ENCODE data around the gene TCHH.

The TCHH gene

DNA sequence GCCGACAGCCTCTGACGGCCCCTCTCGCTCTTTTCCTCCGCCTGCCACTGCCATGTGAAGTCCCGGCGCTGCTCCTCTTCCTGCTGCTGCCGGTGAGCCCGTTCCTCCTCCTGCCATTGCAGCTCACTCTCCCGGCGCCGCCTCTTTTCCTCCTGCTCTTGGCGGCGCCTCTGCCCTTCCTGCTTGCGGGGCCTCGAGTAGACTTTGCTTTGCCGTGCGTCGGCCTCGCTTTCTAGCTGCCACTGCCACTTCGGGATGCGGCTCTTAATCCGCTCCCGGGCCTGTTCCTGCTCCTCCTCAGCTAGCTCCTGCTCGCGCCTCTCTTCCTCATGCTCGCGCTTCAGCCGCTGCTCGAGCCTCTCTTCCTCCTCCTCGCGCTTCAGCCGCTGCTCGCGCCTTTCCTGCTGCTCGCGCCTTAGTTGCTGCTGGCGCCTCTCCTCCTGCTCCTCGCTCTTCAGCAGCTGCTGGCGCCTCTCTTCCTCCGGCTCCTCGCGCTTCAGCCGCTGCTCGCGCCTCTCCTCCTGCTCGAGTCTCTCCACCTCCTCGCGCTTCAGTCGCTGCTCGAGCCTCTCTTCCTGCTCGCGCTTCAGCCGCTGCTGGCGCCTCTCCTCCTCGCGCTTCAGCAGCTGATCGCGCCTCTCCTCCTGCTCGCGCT lies 4.3 kb downstream of the TCHH start:
- peaks cover 23% of the 10 kb centered on the region for H3K9me3 ChIP-seq (ENCODE audit: low read length)
- H3K36me3 ChIP-seq (ENCODE audit: insufficient read depth, low read length) = no peaks in the 10 kb centered on the region
- peaks cover 79 to 95% of the 10 kb centered on the region in 2 donors for H3K27me3 ChIP-seq (ENCODE audit: control insufficient read depth in 1 of 2, insufficient read depth in 2 of 2, low read length in 2 of 2)
- no peak overlapping the region for H3K9ac ChIP-seq (ENCODE audit: low read length)
- H3K4me1 ChIP-seq (ENCODE audit: insufficient read depth, low read length) = peaks cover 30% of the 10 kb centered on the region
- peak overlapping the region; percentile 38 to 67 for H3K4me3 ChIP-seq (ENCODE audit: low read depth in 1 of 2, low read length in 2 of 2)
- no peak overlapping the region for H3K27ac ChIP-seq (ENCODE audit: low read depth, low read length)

DNA sequence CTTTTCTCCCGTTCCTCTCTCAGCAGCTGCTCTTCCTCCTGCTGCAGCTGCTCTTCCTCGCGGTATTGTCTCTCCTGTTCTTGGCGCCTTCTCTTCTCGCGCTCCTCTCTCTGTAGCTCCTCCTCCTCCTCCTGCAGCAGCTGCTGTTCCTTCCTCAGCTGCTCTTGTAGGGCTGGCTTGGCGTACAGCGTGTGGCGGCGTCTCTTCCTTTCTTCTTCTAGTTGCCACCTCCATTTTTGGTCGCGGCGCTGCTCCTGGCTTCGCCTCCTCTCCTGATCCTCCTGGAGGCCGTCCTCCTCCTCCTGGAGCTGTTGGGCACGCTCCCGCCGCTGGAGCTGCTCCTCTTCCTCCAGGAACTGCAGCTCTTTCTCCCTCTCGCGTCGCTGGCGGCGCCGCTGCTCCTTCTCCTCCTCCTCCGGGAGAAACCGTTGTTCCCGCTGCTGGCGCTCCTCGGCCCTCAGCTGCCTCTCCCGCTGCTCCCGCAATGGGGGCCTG lies 4.8 kb downstream of the TCHH start:
- H3K9me3 ChIP-seq (ENCODE audit: low read length) = peaks cover 23% of the 10 kb centered on the region
- no peak overlapping the region for H3K27ac ChIP-seq (ENCODE audit: low read depth, low read length)
- no peaks in the 10 kb centered on the region for H3K36me3 ChIP-seq (ENCODE audit: insufficient read depth, low read length)
- H3K9ac ChIP-seq (ENCODE audit: low read length) = no peak overlapping the region
- H3K4me1 ChIP-seq (ENCODE audit: insufficient read depth, low read length) = peaks cover 30% of the 10 kb centered on the region
- H3K4me3 ChIP-seq (ENCODE audit: low read depth in 1 of 2, low read length in 2 of 2) = peak overlapping the region; percentile 38 to 67
- H3K27me3 ChIP-seq (ENCODE audit: control insufficient read depth in 1 of 2, insufficient read depth in 2 of 2, low read length in 2 of 2) = peaks cover 79 to 99% of the 10 kb centered on the region in 2 donors

- H3K27me3 ChIP-seq (ENCODE audit: control insufficient read depth in 1 of 2, insufficient read depth in 2 of 2, low read length in 2 of 2) = peaks cover 79 to 99% of the 10 kb centered on the region in 2 donors
- no peak overlapping the region for H3K9ac ChIP-seq (ENCODE audit: low read length)
- H3K9me3 ChIP-seq (ENCODE audit: low read length) = peaks cover 23% of the 10 kb centered on the region
- H3K36me3 ChIP-seq (ENCODE audit: insufficient read depth, low read length) = no peaks in the 10 kb centered on the region
- H3K4me3 ChIP-seq (ENCODE audit: low read depth in 1 of 2, low read length in 2 of 2) = peak overlapping the region; percentile 38 to 67
- H3K27ac ChIP-seq (ENCODE audit: low read depth, low read length) = no peak overlapping the region
- H3K4me1 ChIP-seq (ENCODE audit: insufficient read depth, low read length) = peaks cover 30% of the 10 kb centered on the region
Observed at GRCh38 chr1:152109998-152110294, 5.3 kb downstream of the TCHH start.

DNA sequence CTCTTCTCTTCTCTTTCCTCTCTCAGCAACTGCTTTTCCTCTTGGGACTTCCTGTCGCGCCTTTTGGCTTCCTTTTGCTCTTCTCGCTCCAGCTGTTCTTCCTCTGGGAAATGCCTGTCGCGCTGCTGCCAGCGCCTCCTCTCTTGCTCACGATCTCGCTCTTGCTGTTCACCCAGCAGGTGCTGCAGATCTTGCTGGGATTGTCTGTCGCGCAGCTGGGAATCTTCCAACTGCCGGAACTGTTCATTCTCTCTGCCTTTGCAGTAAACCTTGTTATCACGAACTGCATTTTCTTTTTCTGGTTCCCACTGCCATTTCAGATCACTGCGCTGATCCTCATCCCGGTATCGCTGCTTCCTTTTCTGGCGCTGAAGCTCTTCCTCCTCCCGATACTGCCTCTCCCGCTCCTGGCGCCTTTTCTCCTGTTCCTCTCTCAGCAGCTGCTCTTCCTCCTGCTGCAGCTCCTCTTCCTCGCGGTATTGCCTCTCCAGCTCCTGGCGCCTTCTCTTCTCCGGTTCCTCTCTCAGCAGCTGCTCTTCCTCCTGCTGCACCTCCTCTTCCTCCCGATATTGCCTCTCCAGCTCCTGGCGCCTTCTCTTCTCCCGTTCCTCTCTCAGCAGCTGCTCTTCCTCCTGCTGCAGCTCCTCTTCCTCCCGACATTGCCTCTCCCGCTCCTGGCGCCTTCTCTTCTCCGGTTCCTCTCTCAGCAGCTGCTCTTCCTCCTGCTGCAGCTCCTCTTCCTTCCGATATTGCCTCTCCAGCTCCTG lies 5.8 kb downstream of the TCHH start:
- Histone ChIP-seq H3K4me3 (ENCODE audit: low read depth in 1 of 2, low read length in 2 of 2) (peak overlapping the region in 1 of 2 donors; percentile 67), H3K4me1 (ENCODE audit: insufficient read depth, low read length) (peaks cover 30% of the 10 kb centered on the region)

GRCh38 chr1:152108882-152109222 lies 6.4 kb downstream of the TCHH start:
- Histone ChIP-seq H3K4me1 (ENCODE audit: insufficient read depth, low read length) (peaks cover 30% of the 10 kb centered on the region), H3K4me3 (ENCODE audit: low read depth in 1 of 2, low read length in 2 of 2) (peak overlapping the region in 1 of 2 donors; percentile 67), H3K27me3 (ENCODE audit: control insufficient read depth in 1 of 2, insufficient read depth in 2 of 2, low read length in 2 of 2) (peaks cover 71 to 97% of the 10 kb centered on the region in 2 donors), H3K27ac (ENCODE audit: low read depth, low read length) (no peak overlapping the region), H3K36me3 (ENCODE audit: insufficient read depth, low read length) (no peaks in the 10 kb centered on the region), H3K9me3 (ENCODE audit: low read length) (peaks cover 23% of the 10 kb centered on the region), H3K9ac (ENCODE audit: low read length) (no peak overlapping the region)

More for the DNA sequence above, 5.8 kb downstream of the TCHH start:
- H3K9ac ChIP-seq (ENCODE audit: low read length) = no peak overlapping the region
- H3K27me3 ChIP-seq (ENCODE audit: control insufficient read depth in 1 of 2, insufficient read depth in 2 of 2, low read length in 2 of 2) = peaks cover 77 to 99% of the 10 kb centered on the region in 2 donors
- H3K9me3 ChIP-seq (ENCODE audit: low read length) = peaks cover 23% of the 10 kb centered on the region
- no peaks in the 10 kb centered on the region for H3K36me3 ChIP-seq (ENCODE audit: insufficient read depth, low read length)
- H3K27ac ChIP-seq (ENCODE audit: low read depth, low read length) = no peak overlapping the region

GRCh38 chr1:152107984-152108881 lies 7.0 kb downstream of the TCHH start:
- Histone ChIP-seq H3K27ac (ENCODE audit: low read depth, low read length) (no peak overlapping the region), H3K36me3 (ENCODE audit: insufficient read depth, low read length) (no peaks in the 10 kb centered on the region), H3K9ac (ENCODE audit: low read length) (no peak overlapping the region), H3K4me1 (ENCODE audit: insufficient read depth, low read length) (peaks cover 30% of the 10 kb centered on the region), H3K4me3 (ENCODE audit: low read depth in 1 of 2, low read length in 2 of 2) (peak overlapping the region in 1 of 2 donors; percentile 14), H3K27me3 (ENCODE audit: control insufficient read depth in 1 of 2, insufficient read depth in 2 of 2, low read length in 2 of 2) (peaks cover 65 to 97% of the 10 kb centered on the region in 2 donors), H3K9me3 (ENCODE audit: low read length) (peaks cover 23% of the 10 kb centered on the region)

- Histone ChIP-seq H3K27me3 (ENCODE audit: control insufficient read depth in 1 of 2, insufficient read depth in 2 of 2, low read length in 2 of 2) (peaks cover 56 to 91% of the 10 kb centered on the region in 2 donors), H3K4me3 (ENCODE audit: low read depth in 1 of 2, low read length in 2 of 2) (no peak overlapping the region), H3K36me3 (ENCODE audit: insufficient read depth, low read length) (no peaks in the 10 kb centered on the region), H3K27ac (ENCODE audit: low read depth, low read length) (no peak overlapping the region), H3K9me3 (ENCODE audit: low read length) (peaks cover 23% of the 10 kb centered on the region), H3K9ac (ENCODE audit: low read length) (no peak overlapping the region), H3K4me1 (ENCODE audit: insufficient read depth, low read length) (peaks cover 22% of the 10 kb centered on the region)
Observed at GRCh38 chr1:152107031-152107983, 7.9 kb downstream of the TCHH start.

DNA sequence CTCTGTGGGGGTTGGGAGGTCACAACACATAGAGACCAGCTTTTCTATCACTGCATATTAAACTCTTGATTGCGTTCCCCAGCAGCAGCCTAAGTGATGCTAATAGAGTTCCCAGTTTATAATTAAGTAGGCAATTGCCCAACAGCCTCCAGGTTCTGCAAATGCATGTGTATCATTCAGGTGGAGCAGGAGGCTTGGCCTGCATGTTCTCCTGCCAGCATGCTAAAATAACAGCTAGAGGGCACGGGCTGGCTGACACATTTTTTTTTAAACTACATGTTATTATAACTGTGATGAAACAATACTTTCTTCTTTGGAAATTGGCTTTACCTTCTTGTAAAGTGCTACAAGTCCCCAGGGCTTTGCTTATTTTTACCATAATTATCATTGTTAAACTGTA lies 10.4 kb downstream of the TCHH start:
- peaks cover 10% of the 10 kb centered on the region for H3K4me1 ChIP-seq (ENCODE audit: insufficient read depth, low read length)
- no peaks in the 10 kb centered on the region for H3K36me3 ChIP-seq (ENCODE audit: insufficient read depth, low read length)
- H3K9ac ChIP-seq (ENCODE audit: low read length) = no peak overlapping the region
- H3K9me3 ChIP-seq (ENCODE audit: low read length) = peaks cover 23% of the 10 kb centered on the region
- peaks cover 51 to 73% of the 10 kb centered on the region in 2 donors for H3K27me3 ChIP-seq (ENCODE audit: control insufficient read depth in 1 of 2, insufficient read depth in 2 of 2, low read length in 2 of 2)
- H3K27ac ChIP-seq (ENCODE audit: low read depth, low read length) = no peak overlapping the region
- no peak overlapping the region for H3K4me3 ChIP-seq (ENCODE audit: low read depth in 1 of 2, low read length in 2 of 2)

- no peak overlapping the region for H3K4me3 ChIP-seq (ENCODE audit: low read depth in 1 of 2, low read length in 2 of 2)
- no peaks in the 10 kb centered on the region for H3K9me3 ChIP-seq (ENCODE audit: low read length)
Observed at GRCh38 chr1:152096931-152097330, 18.3 kb downstream of the TCHH start.

DNA sequence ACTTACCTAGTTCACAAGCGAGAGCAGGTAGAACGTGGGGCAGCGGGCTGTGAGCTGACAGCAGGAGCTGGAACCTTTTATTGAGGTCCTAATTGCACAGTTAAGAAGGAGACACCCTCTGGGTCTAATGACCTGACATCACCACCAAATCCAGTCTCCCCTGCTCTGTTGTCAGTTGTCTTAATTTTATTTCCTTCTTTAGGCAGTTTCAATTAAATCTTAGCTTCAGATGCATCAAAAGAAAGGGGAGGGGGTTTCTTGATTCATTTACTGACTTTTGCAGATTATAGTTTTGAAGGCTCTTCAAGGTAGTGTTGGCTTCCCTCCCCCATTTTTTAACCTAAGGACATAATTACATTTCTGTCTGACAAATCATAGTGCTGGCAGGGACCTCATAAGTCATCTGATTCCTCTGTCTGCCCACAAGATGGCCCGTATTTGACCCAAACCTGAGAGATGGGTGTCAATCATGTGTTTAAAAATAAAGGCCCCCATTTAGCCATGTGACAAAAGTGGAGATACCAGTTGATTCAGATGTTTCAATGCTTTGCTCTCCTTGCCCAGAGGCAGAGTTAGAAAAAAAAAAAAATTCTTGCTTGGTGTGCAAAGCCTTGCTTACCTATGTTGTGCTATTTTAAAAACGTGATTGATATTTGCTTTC lies 26.1 kb downstream of the TCHH start, which contains the start of gene TCHHL1:
Gene TCHHL1, minus strand, starts transcription at position 51 of the 661 bp plus-strand sequence. CDS start 921 bp downstream, outside the sequence.
- H3K27ac ChIP-seq (ENCODE audit: low read depth, low read length) = no peak within 1 kb of the TSS
- H3K9ac ChIP-seq (ENCODE audit: low read length) = no peak within 1 kb of the TSS
- no peaks in the 10 kb centered on the region for H3K4me1 ChIP-seq (ENCODE audit: insufficient read depth, low read length)
- no peaks in the 10 kb centered on the region for H3K9me3 ChIP-seq (ENCODE audit: low read length)
- H3K4me3 ChIP-seq (ENCODE audit: low read depth in 1 of 2, low read length in 2 of 2) = no peak within 1 kb of the TSS
- no peaks in the 10 kb centered on the region for H3K36me3 ChIP-seq (ENCODE audit: insufficient read depth, low read length)
- H3K27me3 ChIP-seq (ENCODE audit: control insufficient read depth in 1 of 2, insufficient read depth in 2 of 2, low read length in 2 of 2) = no peaks in the 10 kb centered on the region

More at GRCh38 chr1:152096931-152097330, 18.3 kb downstream of the TCHH start:
- Histone ChIP-seq H3K4me1 (ENCODE audit: insufficient read depth, low read length) (no peaks in the 10 kb centered on the region), H3K9ac (ENCODE audit: low read length) (no peak overlapping the region), H3K27me3 (ENCODE audit: control insufficient read depth in 1 of 2, insufficient read depth in 2 of 2, low read length in 2 of 2) (peaks cover 0 to 2% of the 10 kb centered on the region in 2 donors), H3K27ac (ENCODE audit: low read depth, low read length) (no peak overlapping the region), H3K36me3 (ENCODE audit: insufficient read depth, low read length) (no peaks in the 10 kb centered on the region)
